Nucleus accumbens (tissue), 56 donors: ENCODE data around the gene FAM20A.

Experiments used
- DNase-seq, 56 donors: peaks; one replicate each; lab custom pipeline; 2025; lab: John Stamatoyannopoulos, UW

Gene FAM20A

DNA sequence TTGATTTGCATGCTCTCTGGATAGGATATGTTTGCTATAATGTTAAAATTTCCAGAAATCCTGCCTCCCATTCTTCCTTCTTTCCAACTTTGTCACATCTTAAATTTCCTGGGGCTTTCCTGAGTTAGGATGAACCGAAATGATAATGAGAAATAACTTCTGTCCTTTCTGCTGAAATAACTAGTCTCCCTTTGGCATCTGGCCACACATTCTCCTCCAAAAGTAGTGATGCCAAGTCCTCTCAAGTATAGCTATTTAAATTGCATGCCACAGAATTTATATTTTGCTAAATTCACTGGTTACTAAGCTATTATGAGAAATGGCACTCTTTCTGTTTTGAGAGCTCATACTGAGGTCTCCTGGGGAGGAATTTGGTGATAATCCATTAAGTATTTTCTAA lies 30.6 kb downstream of the FAM20A start:
- DNase-seq, result no peak

DNA sequence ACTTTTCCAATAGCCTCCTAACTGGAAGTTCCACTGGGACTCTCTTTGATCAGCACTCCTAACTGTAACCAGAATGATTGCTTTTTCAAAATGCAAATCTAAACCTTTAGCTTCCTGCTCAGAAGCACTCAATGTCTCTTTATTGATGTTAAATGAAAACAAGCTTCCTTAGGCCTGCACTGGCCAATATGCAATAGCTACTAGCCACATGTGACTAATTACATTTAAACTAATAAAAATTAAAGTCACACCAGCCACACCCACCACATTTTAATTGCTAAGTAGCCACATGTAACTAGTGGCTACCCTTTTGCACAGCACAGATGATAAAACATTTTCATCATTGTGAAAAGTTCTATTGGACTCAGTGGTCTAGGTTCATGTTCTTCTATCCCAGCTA lies 31.8 kb downstream of the FAM20A start:
- no peak for DNase-seq

- DNase-seq, result no peak
These were observed 32.6 kb downstream of the FAM20A start for GRCh38 chr17:68568581-68568980.

DNA sequence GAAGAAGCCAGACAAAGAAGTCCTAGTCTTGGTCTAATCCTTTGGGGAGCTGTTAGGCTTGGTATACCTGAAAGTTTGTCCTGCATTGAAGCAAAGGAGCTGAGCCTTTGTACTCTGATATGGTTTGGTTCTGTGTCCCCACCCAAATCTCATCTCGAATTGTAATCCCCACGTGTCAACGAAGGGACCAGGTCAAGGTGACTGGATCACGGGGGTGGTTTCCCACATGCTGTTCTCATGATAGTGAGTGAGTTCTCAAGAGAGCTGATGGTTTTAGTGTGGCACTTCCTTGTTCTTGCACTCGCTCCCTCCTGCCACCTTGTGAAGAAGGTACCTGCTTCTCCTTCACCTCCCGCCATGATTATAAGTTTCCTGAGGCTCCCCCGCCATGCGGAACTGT lies 33.6 kb downstream of the FAM20A start:
- DNase-seq, result no peak

- no peak for DNase-seq
These were observed 34.1 kb downstream of the FAM20A start for GRCh38 chr17:68567035-68567434.

DNA sequence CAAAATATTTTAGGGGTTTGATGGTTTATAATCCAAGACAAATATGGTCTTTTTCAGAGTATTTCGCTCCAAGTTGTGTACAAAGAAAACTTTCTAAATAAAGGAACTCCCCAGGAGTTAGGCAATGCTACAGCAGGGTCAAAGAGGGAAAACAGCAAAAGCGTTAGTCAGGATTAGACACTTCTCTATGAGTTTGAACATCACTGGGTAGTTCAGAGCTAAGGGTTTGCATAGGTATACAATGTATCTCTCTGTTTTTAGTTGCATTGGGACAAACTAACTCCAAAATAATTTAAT lies 34.8 kb downstream of the FAM20A start:
- DNase-seq, result no peak

DNA sequence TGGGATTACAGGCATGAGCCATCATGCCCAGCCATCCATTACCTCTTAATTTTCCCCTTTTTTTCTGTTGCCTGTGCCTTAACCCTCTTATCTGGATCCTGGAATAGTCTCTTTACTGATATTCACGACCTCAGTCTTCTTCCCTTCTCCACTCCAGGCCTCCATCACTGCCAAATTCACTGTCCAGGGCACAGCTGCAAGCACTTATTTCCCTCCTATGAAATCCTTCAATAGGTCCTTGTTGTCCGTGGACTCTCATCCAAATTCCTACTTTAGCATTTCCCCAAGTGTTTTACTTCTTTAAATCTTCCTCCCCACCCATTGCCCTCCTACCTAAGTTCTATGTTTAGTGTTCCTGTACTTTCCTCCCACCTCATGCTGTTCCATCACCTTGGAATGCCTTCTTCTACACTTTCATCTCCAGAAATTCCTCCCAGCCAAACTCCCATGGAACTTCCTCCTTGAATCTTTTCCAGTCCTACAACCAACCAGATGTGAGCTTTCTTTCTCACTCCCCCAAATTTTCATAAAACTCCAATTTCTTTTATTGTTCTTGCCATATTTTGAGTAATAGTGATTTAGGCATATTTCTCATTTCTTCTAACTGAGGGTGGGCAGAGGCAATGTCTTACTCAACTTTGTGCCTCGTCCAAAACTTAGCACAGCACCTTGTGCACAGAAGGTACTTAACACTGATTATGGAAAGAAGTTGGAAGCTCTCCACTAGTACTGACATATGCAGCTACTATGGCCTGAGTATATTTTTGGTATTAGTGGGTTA lies 35.3 kb downstream of the FAM20A start:
- no peak for DNase-seq

DNA sequence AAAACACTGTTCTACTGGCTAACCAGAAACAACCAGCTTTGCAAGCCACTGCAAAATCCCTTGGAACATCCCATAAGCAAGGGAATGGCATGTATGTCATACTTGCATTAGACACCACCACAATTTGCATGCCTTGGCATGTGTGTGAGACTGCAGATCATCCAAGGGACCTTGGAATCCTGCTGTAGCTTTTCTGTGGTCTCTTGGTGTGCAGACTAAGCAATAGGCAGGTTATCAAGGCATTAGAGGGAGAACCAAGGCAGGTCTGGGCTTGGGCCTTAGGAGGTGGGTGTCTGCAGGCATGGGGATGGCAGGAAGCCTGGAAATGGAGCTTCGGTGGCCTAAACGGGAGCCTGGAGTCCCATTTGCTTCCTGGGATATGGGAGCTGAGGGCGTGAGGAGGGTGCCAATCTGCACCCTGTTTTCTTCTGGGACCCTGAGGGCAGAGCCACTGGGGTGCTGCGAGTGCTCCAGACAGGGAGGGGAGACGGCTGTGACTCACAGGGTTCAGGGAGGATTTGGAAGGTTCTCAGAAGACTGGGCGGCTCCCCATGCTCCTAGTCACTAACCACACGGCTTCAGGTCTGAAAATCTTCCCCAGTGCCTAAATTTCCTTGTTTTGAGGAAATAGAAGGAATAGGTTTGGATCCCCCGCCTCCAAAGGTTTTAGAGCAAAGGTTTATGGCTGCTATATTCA lies 36.6 kb downstream of the FAM20A start:
- DNase-seq, result no peak

DNA sequence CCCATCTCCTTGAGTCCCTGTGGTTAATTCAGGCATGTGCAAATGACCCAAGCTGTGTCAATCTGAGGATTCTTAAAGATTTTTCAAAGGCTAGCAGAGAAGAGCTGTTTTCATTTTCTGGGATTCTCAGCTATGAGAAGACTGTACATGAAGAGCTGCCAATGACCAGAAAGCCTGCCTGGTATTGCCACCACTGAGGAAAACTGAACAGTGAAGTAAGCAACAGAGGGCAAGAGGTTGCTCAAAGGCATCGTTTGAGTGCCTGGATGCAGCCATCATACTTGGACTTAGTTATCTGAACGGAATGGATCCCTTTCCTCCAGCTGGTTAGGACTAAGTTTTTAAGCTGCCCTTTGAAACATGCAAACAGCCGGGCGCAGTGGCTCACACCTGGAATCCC lies 38.4 kb downstream of the FAM20A start:
- DNase-seq, result no peak

DNA sequence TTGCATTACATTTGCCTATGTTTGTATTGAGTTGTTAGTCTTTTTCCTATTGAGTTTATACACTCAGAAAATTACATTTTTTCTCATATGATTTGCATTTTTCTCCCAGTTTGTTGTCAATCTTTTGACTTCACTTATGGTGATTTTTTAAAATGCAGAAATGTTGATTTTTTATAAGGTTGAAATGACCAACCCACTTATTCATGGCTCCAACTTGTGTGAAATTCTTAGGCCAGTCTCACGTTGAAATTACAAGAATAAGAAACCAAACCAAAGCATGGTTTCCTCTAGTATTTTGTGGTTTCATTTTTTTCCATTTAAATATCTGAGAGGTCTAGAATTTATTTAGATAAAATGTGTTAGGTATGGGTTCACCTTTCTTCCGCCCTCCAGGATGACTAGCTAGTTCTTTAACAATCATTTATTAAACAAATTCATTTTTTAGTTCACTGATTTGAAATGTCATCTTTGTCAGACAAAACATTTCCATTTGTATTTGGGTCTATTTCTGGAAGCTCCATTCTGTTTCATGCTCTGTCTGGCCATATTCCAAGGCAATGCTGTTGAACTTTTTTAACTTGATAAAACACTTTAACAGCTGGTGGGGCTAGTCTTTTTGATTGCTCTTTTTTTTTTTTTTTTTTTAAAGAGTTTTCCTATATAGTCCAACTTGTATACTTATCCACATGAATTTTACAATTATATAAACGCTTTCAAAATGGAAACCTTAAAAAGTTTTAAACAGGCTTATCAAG lies 40.0 kb downstream of the FAM20A start:
- DNase-seq, result no peak

GRCh38 chr17:68559316-68559715 lies 41.9 kb downstream of the FAM20A start:
- no peak for DNase-seq

DNA sequence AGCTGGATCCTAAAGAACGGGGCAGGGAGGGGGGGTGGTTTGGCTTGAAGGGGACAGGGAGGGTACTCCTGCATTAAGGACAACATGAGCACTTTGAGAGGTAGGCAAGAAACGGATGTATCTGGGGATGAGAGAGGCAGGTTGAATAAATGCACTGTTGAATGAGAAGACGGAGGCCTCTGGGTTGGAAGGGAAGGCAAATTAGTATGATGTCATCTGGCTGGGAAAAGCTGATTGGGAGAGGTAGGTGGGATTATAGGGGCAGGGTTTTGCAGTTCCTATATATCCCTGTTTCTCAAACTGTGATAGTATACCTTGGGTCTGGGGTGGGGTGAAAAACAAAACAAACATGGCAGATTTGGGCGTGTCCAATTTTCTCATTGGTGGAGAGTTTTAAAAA lies 44.6 kb downstream of the FAM20A start:
- DNase-seq, result no peak

GRCh38 chr17:68544111-68544915 lies 56.9 kb downstream of the FAM20A start:
- DNase-seq, result no peak

GRCh38 chr17:68542698-68543463 lies 58.3 kb downstream of the FAM20A start:
- DNase-seq, result no peak

DNA sequence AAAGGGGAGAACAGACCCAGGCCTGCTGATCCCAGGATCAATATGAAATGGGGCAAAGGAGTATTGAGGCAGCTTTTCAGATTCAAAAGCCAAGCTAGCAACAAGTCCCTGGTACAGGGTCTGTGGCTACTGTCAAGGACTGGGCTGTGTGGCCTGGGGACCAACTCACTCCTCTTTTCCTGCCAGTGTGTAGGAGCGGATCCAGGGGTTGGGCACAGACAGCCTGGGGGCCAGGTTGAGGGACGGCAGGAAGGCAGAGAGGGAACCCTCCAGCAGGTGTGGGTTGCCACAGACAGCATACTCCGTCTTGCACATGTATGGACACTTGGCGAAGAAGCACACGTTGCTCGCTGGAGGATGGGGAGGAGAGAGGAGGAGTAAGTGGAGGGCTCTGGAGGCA lies 59.4 kb downstream of the FAM20A start:
- DNase-seq, result no peak

DNA sequence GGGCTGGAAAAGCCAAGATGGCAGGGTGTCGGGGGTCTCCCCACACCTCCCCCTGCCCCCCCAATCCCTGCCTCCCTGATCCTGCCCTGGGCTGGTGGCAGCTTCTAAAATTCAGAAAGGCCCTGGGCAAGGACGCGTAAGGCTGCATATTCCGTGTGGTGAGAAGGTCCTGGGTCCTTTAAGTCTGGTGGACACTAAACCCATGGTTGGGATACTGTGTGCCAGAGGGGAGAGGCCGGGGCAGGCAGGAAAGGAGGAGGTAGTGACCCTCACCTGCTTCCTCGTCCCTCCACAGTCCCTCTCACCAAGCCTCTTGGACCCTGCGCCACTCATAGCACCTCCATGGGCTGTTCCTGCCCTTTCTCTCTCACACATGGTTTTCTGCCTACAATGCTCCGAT lies 60.2 kb downstream of the FAM20A start:
- DNase-seq, result no peak

- peak in 10 of 56 donors; percentile 10 to 51 (median 16) for DNase-seq
These were observed 61.4 kb downstream of the FAM20A start for GRCh38 chr17:68539548-68540467.

DNA sequence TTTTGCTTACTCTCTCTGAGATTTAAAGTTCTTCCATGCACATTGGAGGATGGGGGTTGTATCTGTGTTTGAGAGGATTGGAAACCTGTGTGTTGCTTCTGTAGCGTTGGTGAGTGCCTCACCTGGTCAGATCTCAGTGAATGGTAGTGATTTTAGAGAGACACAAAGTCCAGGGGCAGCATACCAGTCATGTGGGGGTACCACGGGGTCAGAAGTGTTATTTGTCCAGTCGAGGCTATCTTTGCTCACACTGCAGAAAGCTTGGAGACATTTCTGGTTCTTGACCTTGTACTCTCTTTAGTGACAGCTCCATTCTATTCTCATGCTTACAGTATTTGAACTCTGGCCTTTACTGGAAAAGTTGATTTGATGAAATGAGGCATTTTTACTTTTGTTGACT lies 65.2 kb downstream of the FAM20A start:
- no peak for DNase-seq

DNA sequence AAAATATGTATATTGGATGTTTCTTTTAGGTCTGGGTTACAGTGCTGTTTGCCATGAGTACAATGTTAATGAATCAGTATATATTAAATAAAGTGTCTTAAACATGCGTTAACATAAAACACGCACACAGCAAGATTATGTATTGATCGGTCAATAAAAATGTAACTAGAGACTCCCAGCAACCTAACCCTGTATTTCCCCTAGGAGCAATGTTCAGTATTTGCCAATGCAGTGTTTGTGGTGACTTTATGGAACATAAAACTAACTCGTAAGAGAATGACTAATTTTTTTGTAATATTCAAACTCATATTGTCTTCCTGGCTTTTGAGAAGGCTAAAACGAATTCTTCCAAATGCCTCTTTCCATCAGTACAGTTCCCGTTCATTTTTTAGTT lies 66.5 kb downstream of the FAM20A start:
- DNase-seq, result no peak
